OCI-LY3 (cell line): ENCODE measurements around the gene SCAF1.

ENCODE experiments used
- EZH2phosphoT487 ChIP-seq: fragments of 200-600 bp; shearing (Covaris generic); IDR thresholded peaks from 2 replicates; pipeline ENCODE4 v1.6.1; 2018; ENCODE audit warnings: antibody characterized with exemption, mixed run types, low read depth
- TF ChIP-seq, protein P1 (sequence below): fragments of 200-600, 300-600 bp; sonication (generic); IDR thresholded peaks from 2 replicates; pipeline ENCODE4 v1.5.1; 2014; ENCODE audit warnings: antibody characterized with exemption, low read length, low read depth

DNA sequence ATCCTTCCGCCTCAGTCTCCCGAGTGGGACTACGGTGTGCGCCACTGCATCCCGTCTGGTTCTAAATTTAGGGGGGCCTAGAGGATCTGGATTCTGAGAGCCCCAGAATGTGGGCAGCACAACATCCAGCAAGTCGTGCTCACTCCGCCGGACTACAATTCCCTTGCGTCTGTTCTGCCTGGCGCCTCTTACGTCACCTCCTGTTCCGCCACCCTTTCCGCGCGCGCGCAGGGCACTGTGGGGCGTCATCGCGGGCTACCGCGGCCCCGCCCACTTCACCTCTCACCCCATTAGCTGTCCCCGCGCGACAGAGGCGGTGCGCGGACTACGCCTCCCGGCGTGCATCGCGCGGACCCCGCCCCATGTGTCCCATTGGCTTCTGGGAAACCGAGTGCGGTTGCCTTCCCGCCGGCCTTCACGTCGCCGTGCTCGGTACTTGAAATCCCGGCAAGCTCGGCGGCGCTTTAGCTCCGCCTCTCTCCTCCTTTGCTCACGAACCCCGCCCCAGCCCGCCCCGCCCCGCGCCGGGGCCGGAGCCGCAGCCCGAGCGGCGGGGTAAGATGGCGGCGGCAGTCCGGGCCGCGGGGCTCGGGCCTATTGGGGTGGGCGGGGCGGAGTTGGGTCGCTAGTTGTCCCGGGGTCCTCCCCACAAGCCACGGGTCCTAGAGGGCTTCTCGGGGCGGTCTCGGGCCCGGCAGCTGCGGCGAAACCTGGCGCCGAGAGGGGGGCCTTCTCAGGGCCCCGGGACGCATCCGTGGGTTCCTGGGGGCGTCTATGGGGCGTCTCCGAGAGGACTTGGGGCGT, at the start of gene SCAF1:
- TF ChIP-seq, protein P1, sequence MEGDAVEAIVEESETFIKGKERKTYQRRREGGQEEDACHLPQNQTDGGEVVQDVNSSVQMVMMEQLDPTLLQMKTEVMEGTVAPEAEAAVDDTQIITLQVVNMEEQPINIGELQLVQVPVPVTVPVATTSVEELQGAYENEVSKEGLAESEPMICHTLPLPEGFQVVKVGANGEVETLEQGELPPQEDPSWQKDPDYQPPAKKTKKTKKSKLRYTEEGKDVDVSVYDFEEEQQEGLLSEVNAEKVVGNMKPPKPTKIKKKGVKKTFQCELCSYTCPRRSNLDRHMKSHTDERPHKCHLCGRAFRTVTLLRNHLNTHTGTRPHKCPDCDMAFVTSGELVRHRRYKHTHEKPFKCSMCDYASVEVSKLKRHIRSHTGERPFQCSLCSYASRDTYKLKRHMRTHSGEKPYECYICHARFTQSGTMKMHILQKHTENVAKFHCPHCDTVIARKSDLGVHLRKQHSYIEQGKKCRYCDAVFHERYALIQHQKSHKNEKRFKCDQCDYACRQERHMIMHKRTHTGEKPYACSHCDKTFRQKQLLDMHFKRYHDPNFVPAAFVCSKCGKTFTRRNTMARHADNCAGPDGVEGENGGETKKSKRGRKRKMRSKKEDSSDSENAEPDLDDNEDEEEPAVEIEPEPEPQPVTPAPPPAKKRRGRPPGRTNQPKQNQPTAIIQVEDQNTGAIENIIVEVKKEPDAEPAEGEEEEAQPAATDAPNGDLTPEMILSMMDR: no peak
- no peak for TF ChIP-seq EZH2phosphoT487
